Gastroesophageal sphincter (tissue), 4 donors: Measurements from ENCODE around the gene LRRC4B. TPM values are rescaled to one million over a fixed set of nuclear protein-coding genes. Genes with fewer than 3 reads are reported as not detected.

ENCODE experiments used
- ATAC-seq: fragments of 150-250 bp; one replicate; pipeline ENCODE4 v1.9.1; 2016; ENCODE audit warnings: mild to moderate bottlenecking, moderate library complexity
- H3K27ac ChIP-seq, 4 donors: fragments of 200-600 bp; sonication (generic) in 3 of 4; 1 replicate in 3 of 4; 2 replicates in 1 of 4; pipeline ENCODE4 v1.5.1; 2016 to 2019
- H3K27me3 ChIP-seq: fragments of 200-600 bp; sonication (generic); one replicate; pipeline ENCODE4 v1.5.1; 2019
- H3K36me3 ChIP-seq, 2 donors: fragments of 200-600 bp; sonication (generic); one replicate each; pipeline ENCODE4 v1.5.1; 2019; ENCODE audit warnings: control low read depth in 1 of 2
- H3K4me1 ChIP-seq, 3 donors: fragments of 200-600 bp; sonication (generic); 1 replicate in 2 of 3; 2 replicates in 1 of 3; pipeline ENCODE4 v1.5.1; 2016 to 2019; ENCODE audit warnings: control low read depth in 2 of 3
- H3K4me3 ChIP-seq, 2 donors: fragments of 200-600 bp; sonication (generic); one replicate each; pipeline ENCODE4 v1.5.1; 2019; ENCODE audit warnings: mild to moderate bottlenecking in 1 of 2, moderate library complexity in 1 of 2
- H3K9me3 ChIP-seq, 3 donors: fragments of 200-600 bp; sonication (generic); one replicate each; pipeline ENCODE4 v1.5.1; 2017 to 2019; ENCODE audit warnings: control low read depth in 2 of 3
- EP300 ChIP-seq: sonication (generic); formaldehyde crosslinking; IDR thresholded peaks from one replicate; pipeline ENCODE4 v1.6.1; 2017; ENCODE audit warnings: antibody characterized with exemption, mild to moderate bottlenecking
- POLR2A ChIP-seq, 2 donors: fragments of 450-650 bp; IDR thresholded peaks; one replicate each; pipeline ENCODE4 v1.6.1; 2017; ENCODE audit warnings: antibody characterized with exemption in 2 of 2, mild to moderate bottlenecking in 2 of 2, moderate library complexity in 1 of 2
- POLR2AphosphoS5 ChIP-seq: sonication (generic); formaldehyde crosslinking; IDR thresholded peaks from one replicate; pipeline ENCODE4 v1.6.1; 2017; ENCODE audit warnings: antibody characterized with exemption
- WGBS, 2 donors: methylation state at CpG; one replicate each; pipeline ENCODE4 v1.1.5; 2018; ENCODE audit warnings: low coverage in 1 of 2; 5-methylcytosine and 5-hydroxymethylcytosine counted together
- total RNA-seq, 4 donors: library from RNA; depleted of rRNA; stranded (reverse); fragments of >200 nt; gene quantifications; one replicate each; pipeline ENCODE4 v1.1.0, GENCODE V29; 2016
- TF ChIP-seq, protein P1 (sequence below), 4 experiments: fragments of 200-600 bp in 2 of 4; fragments of 450-650 bp in 2 of 4; sonication (generic) in 1 of 4; IDR thresholded peaks; one replicate each; pipeline ENCODE4 v1.5.1; 2017 to 2019; ENCODE audit warnings: antibody characterized with exemption in 4 of 4, mild to moderate bottlenecking in 2 of 4, moderate library complexity in 2 of 4

Gene LRRC4B
- total RNA-seq, 4 donors from 2014 or later, result 5.0 to 9.3 (median 7.6) TPM

DNA sequence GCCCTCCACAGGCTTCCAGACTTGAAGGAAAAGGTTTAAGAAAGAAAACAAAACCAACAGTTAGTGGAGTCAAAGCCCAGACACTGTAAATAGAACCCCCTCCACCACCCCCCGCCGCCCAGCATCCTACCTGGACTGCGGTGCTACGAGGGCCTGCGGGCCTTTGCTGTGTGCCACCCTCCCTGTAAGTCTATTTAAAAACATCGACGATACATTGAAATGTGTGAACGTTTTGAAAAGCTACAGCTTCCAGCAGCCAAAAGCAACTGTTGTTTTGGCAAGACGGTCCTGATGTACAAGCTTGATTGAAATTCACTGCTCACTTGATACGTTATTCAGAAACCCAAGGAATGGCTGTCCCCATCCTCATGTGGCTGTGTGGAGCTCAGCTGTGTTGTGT lies 85.3 kb downstream of the LRRC4B start:
- 20 to 58% methylated on average over 1 to 5 of the region's 10 CpGs for WGBS, 2 donors
- Histone ChIP-seq H3K4me1 (peaks cover 0 to 16% (median 3%) of the 10 kb centered on the region in 3 donors), H3K27ac (no peak overlapping the region), H3K9me3 (no peaks in the 10 kb centered on the region), H3K27me3 (peaks cover 18% of the 10 kb centered on the region), H3K36me3 (peaks cover 0 to 74% of the 10 kb centered on the region in 2 donors), H3K4me3 (no peak overlapping the region)
- no peak for ATAC-seq
- TF ChIP-seq POLR2A (IDR thresholded peaks at IDR 0.05), result no peak

DNA sequence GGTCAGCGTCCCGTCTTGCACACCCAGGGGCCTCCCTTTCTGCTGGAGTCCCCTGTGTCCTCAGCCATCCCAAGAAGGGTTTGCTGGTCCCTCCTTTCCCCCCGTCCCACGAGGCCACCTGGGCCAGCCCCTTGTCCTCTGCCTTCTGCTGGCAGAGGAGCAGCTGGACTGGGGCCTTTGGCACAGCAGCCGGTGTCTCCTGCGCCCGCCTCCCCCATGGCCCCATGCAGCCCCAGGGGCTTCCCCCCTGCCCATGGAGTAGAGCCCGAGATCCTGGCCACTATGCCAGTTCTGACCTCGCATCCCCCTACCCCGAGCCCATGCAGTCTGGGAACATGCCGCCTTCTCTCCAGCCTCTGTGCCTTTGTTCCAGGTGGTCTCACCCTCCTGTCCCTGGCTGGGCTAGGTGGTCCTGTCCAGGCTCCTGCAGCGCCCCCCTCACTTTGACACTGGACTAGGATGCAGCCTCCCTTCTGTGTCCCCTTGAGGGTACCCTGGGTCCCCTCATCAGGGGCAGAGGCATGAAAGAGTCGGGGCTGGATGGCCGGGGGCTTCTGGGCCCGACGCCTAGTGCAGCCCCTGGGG lies 85.9 kb downstream of the LRRC4B start:
- no peak for TF ChIP-seq POLR2AphosphoS5
- no peak for TF ChIP-seq POLR2A (IDR thresholded peaks at IDR 0.05)
- TF ChIP-seq, protein P1, sequence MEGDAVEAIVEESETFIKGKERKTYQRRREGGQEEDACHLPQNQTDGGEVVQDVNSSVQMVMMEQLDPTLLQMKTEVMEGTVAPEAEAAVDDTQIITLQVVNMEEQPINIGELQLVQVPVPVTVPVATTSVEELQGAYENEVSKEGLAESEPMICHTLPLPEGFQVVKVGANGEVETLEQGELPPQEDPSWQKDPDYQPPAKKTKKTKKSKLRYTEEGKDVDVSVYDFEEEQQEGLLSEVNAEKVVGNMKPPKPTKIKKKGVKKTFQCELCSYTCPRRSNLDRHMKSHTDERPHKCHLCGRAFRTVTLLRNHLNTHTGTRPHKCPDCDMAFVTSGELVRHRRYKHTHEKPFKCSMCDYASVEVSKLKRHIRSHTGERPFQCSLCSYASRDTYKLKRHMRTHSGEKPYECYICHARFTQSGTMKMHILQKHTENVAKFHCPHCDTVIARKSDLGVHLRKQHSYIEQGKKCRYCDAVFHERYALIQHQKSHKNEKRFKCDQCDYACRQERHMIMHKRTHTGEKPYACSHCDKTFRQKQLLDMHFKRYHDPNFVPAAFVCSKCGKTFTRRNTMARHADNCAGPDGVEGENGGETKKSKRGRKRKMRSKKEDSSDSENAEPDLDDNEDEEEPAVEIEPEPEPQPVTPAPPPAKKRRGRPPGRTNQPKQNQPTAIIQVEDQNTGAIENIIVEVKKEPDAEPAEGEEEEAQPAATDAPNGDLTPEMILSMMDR (IDR thresholded peaks at IDR 0.05), result no peak
- TF ChIP-seq EP300, result no peak
- H3K4me1 ChIP-seq, result peaks cover 0 to 21% (median 8%) of the 10 kb centered on the region in 3 donors
- peaks cover 0 to 74% of the 10 kb centered on the region in 2 donors for H3K36me3 ChIP-seq
- no peaks in the 10 kb centered on the region for H3K9me3 ChIP-seq
- no peak overlapping the region for H3K27ac ChIP-seq
- no peak for ATAC-seq
- no peak overlapping the region for H3K4me3 ChIP-seq
- WGBS, 2 donors, result no CpG with 5 or more reads among the region's 16 CpGs
- peaks cover 12% of the 10 kb centered on the region for H3K27me3 ChIP-seq

DNA sequence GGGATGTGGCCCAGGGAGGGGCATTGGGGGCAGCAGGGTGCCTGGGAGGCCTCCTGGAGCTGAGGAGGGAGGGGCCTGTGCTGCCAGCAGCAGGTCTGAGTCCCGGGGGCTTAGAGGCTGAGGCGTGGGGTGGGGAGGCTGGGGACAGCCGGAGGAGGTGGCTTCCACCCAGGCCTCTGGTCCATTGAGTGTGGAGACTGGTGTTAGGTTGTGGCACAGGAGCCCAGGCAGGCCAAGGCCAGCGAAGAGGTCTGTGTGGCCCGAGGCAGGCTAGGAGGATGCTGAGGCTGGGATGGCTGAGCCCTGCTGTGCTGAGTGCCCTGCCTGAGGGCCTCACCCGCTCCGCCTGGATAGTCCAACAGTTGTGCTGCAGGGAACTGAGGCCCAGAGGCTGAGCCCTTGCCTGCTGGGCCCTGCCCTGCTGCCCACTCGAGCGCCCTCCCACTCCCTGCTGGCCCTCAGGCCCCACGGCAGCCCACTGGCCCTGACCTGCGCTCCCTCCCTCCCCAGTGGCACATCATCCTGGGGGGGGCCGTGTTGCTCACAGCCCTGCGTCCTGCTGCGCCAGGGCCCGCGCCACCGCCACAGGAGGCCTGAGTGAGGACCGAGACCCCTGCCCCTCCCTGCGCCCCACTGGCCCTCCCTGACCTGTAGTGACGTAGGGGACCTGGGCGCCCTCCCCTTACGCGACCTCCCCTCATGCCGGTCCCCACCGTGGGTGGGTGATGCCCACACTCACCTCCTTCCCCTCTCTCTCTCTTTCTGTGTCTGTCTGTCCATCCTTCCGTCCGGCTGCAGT lies 86.7 kb downstream of the LRRC4B start:
- Histone ChIP-seq H3K4me1 (peaks cover 0 to 27% (median 13%) of the 10 kb centered on the region in 3 donors), H3K9me3 (no peaks in the 10 kb centered on the region), H3K27ac (no peak overlapping the region), H3K4me3 (no peak overlapping the region), H3K36me3 (peaks cover 0 to 74% of the 10 kb centered on the region in 2 donors), H3K27me3 (peaks cover 4% of the 10 kb centered on the region)
- TF ChIP-seq POLR2AphosphoS5 (no peak), POLR2A (IDR thresholded peaks at IDR 0.05) (no peak), EP300 (no peak)
- TF ChIP-seq, protein P1 (IDR thresholded peaks at IDR 0.05), result no peak
- no peak for ATAC-seq
- WGBS, 2 donors, result 70% methylated on average over 3 of the region's 27 CpGs; no CpG with 5 or more reads in 1 of the 2 donors

DNA sequence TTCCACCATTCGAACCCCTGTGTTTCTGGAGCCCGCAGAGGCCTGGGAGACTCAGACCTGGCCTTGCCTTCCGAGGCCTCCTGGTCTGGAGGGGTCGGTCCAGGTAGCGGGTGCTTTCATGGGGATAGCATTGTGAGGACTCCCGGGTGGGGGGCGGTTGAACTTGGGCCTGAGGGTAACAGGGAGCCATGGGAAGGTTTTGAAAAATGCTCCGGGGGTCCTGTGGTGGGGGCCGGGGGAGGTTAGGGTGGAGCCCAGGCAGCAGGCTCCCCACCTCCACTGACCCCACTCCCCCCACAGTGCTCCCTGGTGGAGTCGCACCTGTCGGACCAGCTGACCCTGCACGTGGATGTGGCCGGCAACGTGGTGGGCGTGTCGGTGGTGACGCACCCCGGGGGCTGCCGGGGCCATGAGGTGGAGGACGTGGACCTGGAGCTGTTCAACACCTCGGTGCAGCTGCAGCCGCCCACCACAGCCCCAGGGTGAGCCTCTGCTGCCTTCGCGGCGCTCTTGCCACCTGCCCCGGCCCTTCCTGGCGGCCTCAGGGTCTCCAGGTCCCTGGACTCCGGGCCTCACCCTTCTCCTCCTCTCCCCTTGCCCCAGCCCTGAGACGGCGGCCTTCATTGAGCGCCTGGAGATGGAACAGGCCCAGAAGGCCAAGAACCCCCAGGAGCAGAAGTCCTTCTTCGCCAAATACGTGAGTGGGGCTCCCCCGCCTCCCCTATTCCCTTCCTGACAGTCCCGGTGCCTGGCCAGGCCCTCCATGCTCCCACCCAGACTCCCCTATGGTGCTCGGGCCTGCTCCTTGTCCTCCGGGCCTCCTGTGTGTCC lies 87.7 kb downstream of the LRRC4B start:
- no peaks in the 10 kb centered on the region for H3K9me3 ChIP-seq
- ATAC-seq, result no peak
- no peak overlapping the region for H3K4me3 ChIP-seq
- 100% methylated on average over 4 of the region's 37 CpGs; no CpG with 5 or more reads in 1 of the 2 donors for WGBS, 2 donors
- H3K27ac ChIP-seq, result no peak overlapping the region
- H3K27me3 ChIP-seq, result no peaks in the 10 kb centered on the region
- H3K36me3 ChIP-seq, result peaks cover 0 to 74% of the 10 kb centered on the region in 2 donors
- no peak for TF ChIP-seq POLR2A (IDR thresholded peaks at IDR 0.05)
- TF ChIP-seq, protein P1 (IDR thresholded peaks at IDR 0.05), result no peak
- peaks cover 0 to 27% (median 13%) of the 10 kb centered on the region in 3 donors for H3K4me1 ChIP-seq

DNA sequence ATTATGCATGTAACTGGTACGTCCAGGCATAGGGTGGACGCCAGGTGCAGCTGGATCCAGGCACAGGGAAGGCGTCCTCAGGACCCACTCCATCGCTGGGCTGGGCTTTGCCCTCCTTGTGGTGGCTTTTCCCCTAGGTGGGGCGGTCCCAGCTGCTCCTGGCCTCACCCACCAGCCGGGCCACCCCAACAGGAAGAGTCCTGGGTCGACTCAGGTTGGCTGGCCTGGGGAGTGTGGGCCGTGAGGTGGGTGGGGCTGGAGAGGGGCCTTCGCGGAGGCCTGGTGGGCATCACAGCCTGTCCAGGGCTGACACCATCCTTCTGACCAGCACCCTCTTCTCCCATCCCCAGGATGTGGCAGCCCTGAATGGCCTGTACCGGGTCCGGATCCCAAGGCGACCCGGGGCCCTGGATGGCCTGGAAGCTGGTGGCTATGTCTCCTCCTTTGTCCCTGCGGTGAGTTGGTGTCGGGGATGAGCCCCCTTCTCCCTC lies 88.4 kb downstream of the LRRC4B start:
- no peaks in the 10 kb centered on the region for H3K27me3 ChIP-seq
- no peak for ATAC-seq

More for the DNA sequence above, 88.4 kb downstream of the LRRC4B start:
- H3K9me3 ChIP-seq, result no peaks in the 10 kb centered on the region
- no peak overlapping the region for H3K4me3 ChIP-seq
- peaks cover 0 to 27% (median 13%) of the 10 kb centered on the region in 3 donors for H3K4me1 ChIP-seq
- WGBS, 2 donors, result no CpG with 5 or more reads among the region's 16 CpGs
- no peak overlapping the region for H3K27ac ChIP-seq
- TF ChIP-seq POLR2AphosphoS5 (no peak), POLR2A (IDR thresholded peaks at IDR 0.05) (no peak), EP300 (no peak)
- TF ChIP-seq, protein P1 (IDR thresholded peaks at IDR 0.05), result no peak
- peaks cover 0 to 68% of the 10 kb centered on the region in 2 donors for H3K36me3 ChIP-seq
